Measurements from ENCODE around the gene PDZD2. TPM values are rescaled to one million over a fixed set of nuclear protein-coding genes. Genes with fewer than 3 reads are reported as not detected.

Gene PDZD2
- polyA plus RNA-seq, 3 donors = 0.10 TPM; not detected in 2

GRCh38 chr5:31807789-31808540, 169.0 kb downstream of the PDZD2 start:
- intact Hi-C loops (cut with micrococcal nuclease) = no loop called here
- Histone ChIP-seq H3K4me3 (replicated peaks in 1 of 3; ENCODE audit: low read depth in 2 of 3, low read length in 3 of 3) (no peak overlapping the region), H4K20me1 (ENCODE audit: insufficient read depth, low read length) (no peaks in the 10 kb centered on the region), H2AFZ (ENCODE audit: insufficient read depth, low read depth, low read length, poor library complexity, severe bottlenecking) (no peak overlapping the region), H3K4me1 (ENCODE audit: control insufficient read depth in 1 of 2, insufficient read depth in 2 of 2, low read length in 2 of 2) (no peaks in the 10 kb centered on the region), H3K9me3 (replicated peaks in 1 of 2; ENCODE audit: control insufficient read depth in 1 of 2, insufficient read depth in 1 of 2, low read length in 2 of 2) (no peaks in the 10 kb centered on the region), H3K79me2 (ENCODE audit: insufficient read depth, low read length) (no peaks in the 10 kb centered on the region), H3K36me3 (replicated peaks in 1 of 2; ENCODE audit: control insufficient read depth in 1 of 2, insufficient read depth in 2 of 2, low read length in 2 of 2) (no peaks in the 10 kb centered on the region), H3K9ac (ENCODE audit: insufficient read depth, low read length, poor library complexity, severe bottlenecking) (no peak overlapping the region), H3K27me3 (ENCODE audit: control insufficient read depth in 2 of 2, insufficient read depth in 2 of 2, low read length in 2 of 2) (no peaks in the 10 kb centered on the region), H3K27ac (ENCODE audit: low read depth in 1 of 2, low read length in 2 of 2) (no peak overlapping the region), H3K4me2 (replicated peaks; ENCODE audit: extremely low read depth, low read length, poor library complexity, severe bottlenecking) (no peak overlapping the region)
- H3K9me3 Mint-ChIP-seq = peaks cover 0 to 1% (median 0%) of the 10 kb centered on the region in 7 donors
- no peak for TF ChIP-seq CTCF (IDR thresholded peaks at IDR 0.05)
- peaks cover 0 to 4% (median 0%) of the 10 kb centered on the region in 3 donors for H3K27me3 Mint-ChIP-seq (ENCODE audit: low read depth in 3 of 3)
- H3K4me3 Mint-ChIP-seq = no peak overlapping the region
- no peak overlapping the region for H3K27ac Mint-ChIP-seq
- DNase-seq = no peak
- peaks cover 2% of the 10 kb centered on the region for H3K4me1 Mint-ChIP-seq
- H3K36me3 Mint-ChIP-seq = no peaks in the 10 kb centered on the region
- WGBS (ENCODE audit: insufficient coverage) = 93% methylated on average over 6 of the region's 11 CpGs

GRCh38 chr5:31809050-31809870, 170.3 kb downstream of the PDZD2 start:
- H3K4me1 ChIP-seq (ENCODE audit: control insufficient read depth in 1 of 2, insufficient read depth in 2 of 2, low read length in 2 of 2) = no peaks in the 10 kb centered on the region
- H3K36me3 Mint-ChIP-seq = no peaks in the 10 kb centered on the region
- no peak overlapping the region for H3K4me3 ChIP-seq (replicated peaks in 1 of 3; ENCODE audit: low read depth in 2 of 3, low read length in 3 of 3)
- no peaks in the 10 kb centered on the region for H3K9me3 ChIP-seq (replicated peaks in 1 of 2; ENCODE audit: control insufficient read depth in 1 of 2, insufficient read depth in 1 of 2, low read length in 2 of 2)
- H3K27ac ChIP-seq (ENCODE audit: low read depth in 1 of 2, low read length in 2 of 2) = no peak overlapping the region
- H3K9me3 Mint-ChIP-seq = no peaks in the 10 kb centered on the region
- no peak overlapping the region for H3K4me3 Mint-ChIP-seq
- TF ChIP-seq CTCF (IDR thresholded peaks at IDR 0.05) = peak; percentile 19
- no peak overlapping the region for H3K27ac Mint-ChIP-seq
- H3K27me3 ChIP-seq (ENCODE audit: control insufficient read depth in 2 of 2, insufficient read depth in 2 of 2, low read length in 2 of 2) = no peaks in the 10 kb centered on the region
- intact Hi-C loops (cut with micrococcal nuclease) = no loop called here
- no peaks in the 10 kb centered on the region for H3K79me2 ChIP-seq (ENCODE audit: insufficient read depth, low read length)
- no peak overlapping the region for H2AFZ ChIP-seq (ENCODE audit: insufficient read depth, low read depth, low read length, poor library complexity, severe bottlenecking)
- no peaks in the 10 kb centered on the region for H4K20me1 ChIP-seq (ENCODE audit: insufficient read depth, low read length)
- DNase-seq = no peak
- peaks cover 2% of the 10 kb centered on the region for H3K4me1 Mint-ChIP-seq
- WGBS (ENCODE audit: insufficient coverage) = 60% methylated on average over 7 of the region's 15 CpGs
- no peak overlapping the region for H3K4me2 ChIP-seq (replicated peaks; ENCODE audit: extremely low read depth, low read length, poor library complexity, severe bottlenecking)
- no peaks in the 10 kb centered on the region for H3K36me3 ChIP-seq (replicated peaks in 1 of 2; ENCODE audit: control insufficient read depth in 1 of 2, insufficient read depth in 2 of 2, low read length in 2 of 2)
- H3K27me3 Mint-ChIP-seq (ENCODE audit: low read depth in 3 of 3) = peaks cover 0 to 4% (median 0%) of the 10 kb centered on the region in 3 donors
- H3K9ac ChIP-seq (ENCODE audit: insufficient read depth, low read length, poor library complexity, severe bottlenecking) = no peak overlapping the region

Measured in CD14-positive monocyte (primary cell).